HG02981 (cell line): Measurements from ENCODE around the gene ZFP1.

Source experiments
- ATAC-seq: cut with Tn5 transposase; IDR thresholded peaks from one replicate; pipeline ENCODE4 v1.9.1; 2021; ENCODE audit warnings: mild to moderate bottlenecking, moderate library complexity; ENCODE audit not compliant: unreplicated experiment

Gene ZFP1

DNA sequence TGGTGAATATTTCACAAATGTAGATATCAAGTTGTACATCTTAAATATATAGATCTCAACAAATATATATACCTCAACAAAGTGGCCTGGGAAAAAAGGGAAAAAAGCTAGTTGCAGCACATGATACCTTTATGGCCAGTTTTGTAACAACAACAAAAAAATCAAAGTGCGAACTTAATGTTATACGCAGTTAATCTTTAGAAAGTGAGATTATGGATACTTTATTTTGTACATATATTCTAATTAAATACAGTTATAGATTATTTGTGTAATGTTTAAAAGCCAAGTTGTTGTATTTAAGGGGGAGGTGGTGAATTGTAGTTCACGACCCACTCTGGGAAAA, 385 bp upstream of the ZFP1 start:
- no peak for ATAC-seq

DNA sequence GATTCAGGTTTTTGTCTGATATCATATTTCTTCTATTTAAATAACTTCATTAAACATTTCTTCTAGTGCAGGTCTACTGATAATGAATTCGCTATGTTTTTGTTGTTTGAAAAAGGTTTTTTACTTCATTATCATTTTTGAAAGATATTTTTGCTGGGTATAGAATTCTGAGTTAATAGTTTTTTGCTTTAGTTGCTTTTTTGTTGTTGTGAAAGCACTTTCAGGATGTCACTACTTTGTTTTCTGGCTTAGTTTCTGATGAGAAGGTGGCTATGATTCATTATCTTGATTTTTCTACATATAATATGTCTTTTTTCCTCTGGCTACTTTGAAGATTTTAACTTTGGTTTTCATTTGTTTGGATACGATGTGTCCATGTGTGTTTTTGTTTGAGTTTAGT, 3.5 kb downstream of the ZFP1 start:
- ATAC-seq: no peak

DNA sequence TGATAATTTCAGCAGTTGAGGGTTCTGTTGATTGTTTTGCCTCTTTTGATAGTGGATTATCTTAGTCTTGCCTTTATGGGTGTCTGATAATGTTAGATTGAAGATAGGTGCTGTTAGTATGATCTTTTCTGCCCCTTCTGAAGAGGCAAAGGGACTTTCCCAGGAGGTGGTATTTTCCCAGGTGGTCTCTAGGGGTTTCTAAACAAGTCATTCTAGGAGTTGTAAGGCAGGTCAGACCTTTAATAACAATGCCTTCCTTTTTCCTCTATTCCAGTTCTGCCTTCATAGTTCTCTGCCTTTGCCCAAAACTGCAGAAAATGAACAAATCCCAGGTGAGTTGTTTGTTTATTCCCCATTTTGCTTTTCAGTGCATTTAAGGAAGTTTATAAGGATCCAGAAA, 4.3 kb downstream of the ZFP1 start:
- no peak for ATAC-seq

DNA sequence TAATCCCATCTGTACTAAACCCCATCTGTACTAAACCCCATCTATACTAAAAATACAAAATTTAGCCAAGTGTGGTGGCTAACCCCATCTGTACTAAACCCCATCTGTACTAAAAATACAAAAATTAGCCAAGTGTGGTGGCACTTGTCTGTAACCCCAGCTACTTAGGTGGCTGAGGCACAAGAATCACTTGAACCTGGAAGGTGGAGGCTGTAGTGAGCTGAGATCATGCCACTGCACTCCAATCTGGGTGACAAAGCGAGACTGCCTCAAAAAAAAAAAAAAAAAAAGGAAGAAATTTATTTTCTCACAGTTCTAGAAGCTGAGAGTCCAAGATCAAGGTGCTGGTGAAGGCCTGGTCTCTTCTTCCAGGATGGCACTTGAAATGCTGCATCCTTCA, 12.1 kb downstream of the ZFP1 start:
- ATAC-seq: no peak

DNA sequence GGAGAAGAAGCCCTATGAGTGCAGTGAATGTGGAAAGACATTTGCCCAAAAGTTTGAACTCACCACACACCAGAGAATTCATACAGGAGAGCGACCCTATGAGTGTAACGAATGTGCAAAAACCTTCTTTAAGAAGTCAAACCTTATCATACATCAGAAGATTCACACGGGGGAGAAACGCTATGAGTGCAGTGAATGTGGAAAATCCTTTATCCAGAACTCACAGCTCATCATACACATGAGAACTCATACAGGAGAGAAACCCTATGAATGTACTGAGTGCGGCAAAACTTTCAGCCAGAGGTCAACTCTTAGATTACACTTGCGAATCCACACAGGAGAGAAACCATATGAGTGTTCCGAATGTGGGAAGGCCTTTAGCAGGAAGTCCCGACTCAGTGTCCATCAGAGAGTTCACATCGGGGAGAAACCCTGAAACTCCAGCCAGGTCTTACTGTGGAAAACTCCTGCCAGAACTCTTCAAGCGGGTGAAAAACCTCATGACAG, 21.6 kb downstream of the ZFP1 start:
- ATAC-seq: no peak

DNA sequence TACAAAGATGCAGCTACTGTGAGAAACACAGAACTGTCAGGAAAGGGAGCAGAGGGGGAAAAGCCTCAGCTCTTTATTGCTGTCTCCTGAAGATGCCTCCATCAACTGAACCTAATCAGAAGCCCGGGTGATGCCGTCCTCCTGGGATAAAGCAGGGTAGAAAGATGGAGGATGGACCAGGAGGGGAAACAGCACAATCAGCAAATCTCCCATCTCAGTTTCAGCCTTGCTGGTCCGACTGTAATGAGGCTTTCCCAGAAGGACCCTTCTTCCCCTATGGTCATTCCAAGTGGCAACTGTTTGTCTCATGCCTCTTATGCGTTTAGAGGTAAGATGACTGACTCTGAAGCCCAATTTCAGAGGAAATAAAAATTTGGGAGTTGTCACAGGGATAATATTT, 24.3 kb downstream of the ZFP1 start:
- ATAC-seq: no peak

- no peak for ATAC-seq
These were observed 26.8 kb downstream of the ZFP1 start for GRCh38 chr16:75175074-75175473.

GRCh38 chr16:75176926-75177325, 28.6 kb downstream of the ZFP1 start:
- ATAC-seq: no peak

DNA sequence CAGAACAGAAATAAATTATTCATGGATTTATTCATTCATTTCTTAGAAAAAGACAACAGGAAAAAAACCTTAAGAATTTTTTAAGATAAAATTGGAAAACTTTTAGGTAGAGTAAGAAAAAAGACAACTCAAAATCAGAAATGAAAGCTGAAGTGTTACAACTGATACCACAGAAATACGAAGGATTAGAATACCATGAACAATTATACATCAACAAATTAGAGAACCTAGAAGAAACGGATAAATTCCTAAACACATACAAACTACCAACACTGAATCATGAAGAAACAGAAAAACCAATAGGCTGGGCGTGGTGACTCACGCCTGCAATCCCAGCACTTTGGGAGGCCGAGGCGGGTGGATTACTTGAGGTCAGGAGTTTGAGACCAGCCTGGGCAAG, 30.9 kb downstream of the ZFP1 start:
- no peak for ATAC-seq

GRCh38 chr16:75181630-75182029, 33.3 kb downstream of the ZFP1 start:
- no peak for ATAC-seq

DNA sequence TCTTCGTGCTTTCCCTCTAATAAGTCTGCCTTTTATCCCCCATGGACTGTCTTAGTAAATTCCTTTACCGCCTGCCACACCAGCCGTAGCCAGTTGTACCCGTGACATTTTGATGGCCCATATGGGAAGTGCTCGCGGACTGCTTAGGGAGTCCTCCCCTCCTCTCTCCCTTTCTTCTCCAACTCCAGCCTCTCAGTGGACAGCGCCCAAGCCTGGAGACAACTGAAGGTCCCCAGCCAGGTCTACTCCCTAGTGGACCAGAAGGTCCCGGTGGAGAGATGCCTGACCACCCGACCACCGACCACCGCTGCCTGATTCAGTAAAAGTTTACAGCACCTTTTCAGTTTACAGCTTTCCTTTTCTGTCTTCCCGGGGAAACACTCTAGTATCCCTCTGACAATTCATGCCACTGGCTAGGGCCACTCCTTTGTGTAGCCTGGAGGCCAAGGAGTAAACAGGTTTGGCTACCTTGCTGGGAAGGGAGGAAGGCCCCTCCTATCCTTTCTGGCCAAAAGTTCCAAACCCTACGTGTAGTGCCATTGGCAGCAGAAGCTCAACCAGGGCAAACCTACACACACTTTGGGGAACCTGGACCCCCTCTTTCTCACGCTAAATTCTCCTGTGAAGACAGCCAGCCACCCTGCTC, 40.6 kb downstream of the ZFP1 start:
- ATAC-seq: no peak

- no peak for ATAC-seq
These were observed 41.4 kb downstream of the ZFP1 start for GRCh38 chr16:75189638-75190245.

DNA sequence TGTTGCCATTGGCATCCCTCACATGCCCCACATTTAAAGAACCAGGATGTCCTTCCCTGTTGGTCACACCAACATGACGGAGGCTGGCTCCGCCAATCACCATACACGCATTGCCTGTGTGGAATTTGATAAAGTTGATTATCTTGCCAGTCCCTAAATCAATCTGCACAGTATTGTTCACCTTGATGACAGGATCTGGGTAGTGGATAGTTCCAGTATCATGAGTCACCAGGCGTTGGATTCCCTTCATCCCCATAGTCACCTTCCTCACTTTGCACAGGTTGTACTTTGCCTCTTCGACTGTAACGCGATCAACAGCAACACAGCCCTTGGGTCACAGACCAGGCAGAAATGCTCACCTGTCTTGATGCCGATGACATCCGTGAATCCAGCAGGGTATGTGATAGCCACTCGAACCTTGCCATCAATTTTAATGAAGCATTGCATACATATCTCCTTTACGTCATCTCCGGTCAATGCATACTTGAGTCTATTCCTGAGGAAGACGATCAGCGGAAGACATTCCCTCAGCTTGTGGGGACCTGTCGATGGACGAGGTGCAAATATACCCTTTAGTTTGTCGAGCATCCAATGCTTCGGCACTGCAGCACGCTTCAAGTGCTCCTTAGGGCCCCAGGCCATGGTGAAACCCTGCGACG, 44.4 kb downstream of the ZFP1 start:
- ATAC-seq: no peak

GRCh38 chr16:75193265-75193650, 44.9 kb downstream of the ZFP1 start:
- ATAC-seq: no peak

GRCh38 chr16:75193730-75194444, 45.6 kb downstream of the ZFP1 start:
- ATAC-seq: no peak

DNA sequence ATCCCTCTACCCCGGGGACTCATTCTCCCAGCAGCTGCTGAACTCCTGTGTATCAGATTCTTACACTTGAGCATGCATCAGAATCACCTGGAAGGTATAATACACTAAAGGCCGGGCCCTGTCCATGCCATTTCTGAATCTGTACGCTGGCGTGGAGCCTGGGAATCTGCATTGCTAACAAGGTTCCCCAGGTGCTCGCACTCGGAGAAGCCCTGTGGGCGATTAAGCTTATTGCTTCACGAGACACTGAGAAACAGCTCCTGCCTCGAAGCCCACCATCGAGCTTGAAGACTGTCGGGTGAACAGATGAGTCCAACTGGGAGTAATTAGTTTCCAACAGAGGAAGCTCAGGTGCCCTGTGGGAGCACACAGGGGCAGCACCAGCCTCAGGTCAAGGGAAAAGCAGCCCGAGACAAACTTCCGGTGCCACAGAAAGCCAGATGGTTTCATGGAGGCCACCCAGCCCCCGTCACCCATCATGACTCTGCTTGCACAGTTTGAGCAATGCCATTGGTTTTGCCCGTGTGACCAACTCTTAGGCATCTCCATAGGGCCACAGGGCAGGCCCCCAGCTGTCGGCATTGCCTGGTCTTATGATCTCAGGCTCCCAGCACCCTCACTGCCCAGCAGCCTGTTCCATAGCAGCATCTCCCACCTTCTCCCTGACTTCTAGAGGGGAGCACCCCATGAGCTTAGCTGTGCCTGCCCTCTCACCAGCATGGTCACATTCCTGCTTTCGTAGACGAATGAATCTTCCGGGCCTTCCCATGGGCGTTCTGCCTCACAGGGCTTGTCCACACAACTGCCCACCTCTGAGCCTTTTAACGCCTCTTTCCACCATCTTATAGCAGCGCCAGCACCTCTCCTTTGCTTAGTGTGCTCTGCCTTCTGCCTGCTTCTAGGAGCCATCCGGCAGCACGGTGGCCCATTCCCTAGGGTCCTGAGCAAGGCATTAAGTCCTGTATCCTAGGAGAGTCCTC, 47.8 kb downstream of the ZFP1 start:
- no peak for ATAC-seq

GRCh38 chr16:75196836-75197235, 48.5 kb downstream of the ZFP1 start:
- no peak for ATAC-seq

DNA sequence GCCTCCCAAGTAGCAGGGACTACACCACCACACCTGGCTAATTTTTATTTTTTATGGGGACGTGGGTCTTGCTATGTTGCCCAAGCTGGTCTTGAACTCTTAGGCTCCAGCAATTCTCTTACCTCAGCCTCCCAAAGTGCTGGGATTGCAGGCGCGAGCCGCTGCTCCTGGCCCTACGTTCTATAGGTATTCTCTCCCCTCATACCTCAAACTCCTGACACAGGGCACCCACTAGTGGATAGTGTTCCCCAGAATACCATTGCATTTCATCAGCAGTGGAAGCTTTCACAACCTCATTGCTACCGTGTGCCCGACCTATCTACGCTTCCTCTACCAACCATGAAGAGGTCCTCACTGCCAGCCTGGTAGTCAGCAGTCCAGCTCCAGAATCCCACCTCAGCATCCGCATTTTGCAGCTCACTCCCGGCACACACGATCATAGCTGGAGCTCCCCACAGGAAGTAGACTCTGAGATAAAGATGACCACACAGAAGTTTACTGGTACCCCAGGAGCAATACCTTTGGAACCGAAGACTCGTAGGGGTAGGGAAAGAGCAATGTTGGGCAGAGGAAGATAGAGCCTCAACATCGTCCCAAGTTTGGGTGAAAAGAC, 49.3 kb downstream of the ZFP1 start:
- no peak for ATAC-seq

- no peak for ATAC-seq
These were observed 49.8 kb downstream of the ZFP1 start for GRCh38 chr16:75198135-75198600.

DNA sequence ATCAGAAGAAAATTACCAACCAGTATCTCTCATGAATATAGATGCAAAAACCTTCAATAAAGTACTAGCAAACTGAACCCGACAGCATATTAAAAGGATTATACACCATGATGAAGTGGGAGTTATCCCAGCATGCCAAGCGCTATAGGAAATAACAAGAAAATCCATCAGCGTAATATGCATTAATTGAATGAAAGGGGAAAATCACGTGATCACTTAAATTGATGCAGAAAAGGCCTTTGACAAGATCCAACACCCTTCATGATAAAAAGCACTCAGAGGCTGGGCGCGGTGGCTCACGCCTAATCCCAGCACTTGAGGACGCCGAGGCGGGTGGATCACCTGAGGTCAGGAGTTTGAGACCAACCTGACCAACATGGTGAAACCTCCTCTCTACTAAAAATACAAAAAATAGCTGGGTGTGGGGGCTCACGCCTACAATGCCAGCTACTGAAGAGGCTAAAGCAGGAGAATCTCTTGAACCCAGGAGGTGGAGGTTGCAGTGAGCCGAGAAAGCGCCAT, 53.8 kb downstream of the ZFP1 start:
- no peak for ATAC-seq
